Measurements from ENCODE around the gene CES1.
"Not testable (repeated sequence)": the region's sequence is repeated elsewhere in the genome, so short reads cannot be mapped to it uniquely, and the experiment has no call there.

The CES1 gene

DNA sequence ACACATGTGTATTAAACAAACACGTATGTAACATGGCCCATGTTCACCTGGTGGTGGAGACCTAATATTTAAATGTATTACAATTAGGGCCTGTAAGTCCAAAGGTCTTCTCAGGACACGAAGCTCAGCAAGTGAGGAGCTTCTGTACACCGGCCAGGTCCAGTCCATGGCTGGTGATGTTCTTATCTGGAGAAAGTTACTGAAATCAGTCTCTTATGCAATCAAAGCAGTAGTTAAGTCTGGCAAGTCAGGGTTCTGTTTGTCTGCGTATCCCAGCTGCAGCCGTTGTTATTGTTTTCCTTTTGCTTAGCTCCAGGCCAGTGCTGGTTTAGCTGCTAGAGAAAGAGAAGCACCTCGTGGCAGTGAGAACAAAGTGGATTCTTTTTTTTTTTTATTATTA is 41.4 kb downstream of the CES1 start:
- not testable (repeated sequence) for DNase-seq (ENCODE audit: low read depth in 2 of 2)

DNA sequence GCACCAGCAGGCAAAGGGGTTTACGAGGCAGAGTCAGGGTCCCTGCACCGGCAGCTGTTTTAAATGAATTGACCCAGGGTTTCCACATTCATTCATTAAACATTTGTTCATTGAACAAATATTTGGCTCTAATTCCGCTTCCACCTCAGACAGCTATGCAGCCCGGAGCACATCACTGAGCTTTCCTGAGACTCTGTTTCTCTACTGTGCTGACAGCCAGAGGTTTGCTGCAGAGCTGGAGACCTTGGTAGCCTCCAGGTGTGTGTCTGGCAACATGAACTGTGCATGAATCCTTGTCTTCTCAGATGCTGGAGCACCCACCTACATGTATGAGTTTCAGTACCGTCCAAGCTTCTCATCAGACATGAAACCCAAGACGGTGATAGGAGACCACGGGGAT is 42.7 kb downstream of the CES1 start:
- not testable (repeated sequence) for DNase-seq (ENCODE audit: low read depth in 2 of 2)

DNA sequence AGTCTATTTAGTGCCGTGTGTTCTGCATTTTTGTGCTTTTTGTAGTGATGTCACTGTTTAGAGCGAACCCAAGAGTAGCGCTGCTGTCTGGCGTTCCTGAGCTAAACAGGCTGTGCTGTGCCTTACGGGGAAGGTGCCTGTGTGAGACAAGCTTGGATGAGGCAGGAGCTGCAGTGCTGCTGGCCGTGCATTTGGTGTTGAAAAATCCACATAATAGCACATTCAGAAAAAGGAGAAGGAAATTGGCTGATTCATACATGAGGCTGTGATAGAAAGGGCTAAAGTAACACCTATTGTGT is 50.2 kb downstream of the CES1 start:
- DNase-seq (ENCODE audit: low read depth in 2 of 2): not testable (repeated sequence)

- not testable (repeated sequence) for DNase-seq (ENCODE audit: low read depth in 2 of 2)
Measured at GRCh38 chr16:55782091-55782792, 50.7 kb downstream of the CES1 start.

DNA sequence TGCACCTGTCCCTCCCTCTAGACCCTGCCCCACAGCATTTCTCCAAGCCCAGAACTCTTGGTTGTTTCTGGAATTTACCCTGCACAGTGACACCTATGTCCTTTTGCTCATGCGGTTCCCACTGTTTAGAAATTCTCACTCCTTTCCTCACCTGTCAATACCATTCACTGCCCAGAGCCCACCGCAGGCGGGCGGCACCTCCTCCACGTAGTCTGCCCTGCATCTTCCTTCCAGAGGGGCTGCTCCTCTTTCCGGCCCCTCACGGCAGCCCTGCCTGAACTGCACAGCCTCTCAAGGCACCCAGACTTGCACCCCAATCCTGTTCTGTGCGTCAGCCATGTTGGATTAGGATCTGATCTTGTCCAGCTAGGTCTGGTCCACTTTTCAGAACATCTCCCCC is 51.4 kb downstream of the CES1 start:
- not testable (repeated sequence) for DNase-seq (ENCODE audit: low read depth in 2 of 2)

GRCh38 chr16:55780095-55780407 is 52.8 kb downstream of the CES1 start:
- not testable (repeated sequence) for DNase-seq (ENCODE audit: low read depth in 2 of 2)

- no peak for DNase-seq (ENCODE audit: low read depth in 2 of 2)
Measured at GRCh38 chr16:55779402-55780094, 53.3 kb downstream of the CES1 start.

- no peak for DNase-seq (ENCODE audit: low read depth in 2 of 2)
Measured at GRCh38 chr16:55778757-55779156, 54.1 kb downstream of the CES1 start.

- no peak for DNase-seq (ENCODE audit: low read depth in 2 of 2)
Measured at GRCh38 chr16:55775857-55776256, 57.0 kb downstream of the CES1 start.

- no peak for DNase-seq (ENCODE audit: low read depth in 2 of 2)
Measured at GRCh38 chr16:55773859-55774549, 58.9 kb downstream of the CES1 start.

- DNase-seq (ENCODE audit: low read depth in 2 of 2): no peak
Measured at GRCh38 chr16:55765161-55765560, 67.7 kb downstream of the CES1 start.

GRCh38 chr16:55760310-55761001 is 72.4 kb downstream of the CES1 start:
- DNase-seq (ENCODE audit: low read depth in 2 of 2): no peak

- not testable (repeated sequence) for DNase-seq (ENCODE audit: low read depth in 2 of 2)
Measured at GRCh38 chr16:55759965-55760309, 73.0 kb downstream of the CES1 start.

DNA sequence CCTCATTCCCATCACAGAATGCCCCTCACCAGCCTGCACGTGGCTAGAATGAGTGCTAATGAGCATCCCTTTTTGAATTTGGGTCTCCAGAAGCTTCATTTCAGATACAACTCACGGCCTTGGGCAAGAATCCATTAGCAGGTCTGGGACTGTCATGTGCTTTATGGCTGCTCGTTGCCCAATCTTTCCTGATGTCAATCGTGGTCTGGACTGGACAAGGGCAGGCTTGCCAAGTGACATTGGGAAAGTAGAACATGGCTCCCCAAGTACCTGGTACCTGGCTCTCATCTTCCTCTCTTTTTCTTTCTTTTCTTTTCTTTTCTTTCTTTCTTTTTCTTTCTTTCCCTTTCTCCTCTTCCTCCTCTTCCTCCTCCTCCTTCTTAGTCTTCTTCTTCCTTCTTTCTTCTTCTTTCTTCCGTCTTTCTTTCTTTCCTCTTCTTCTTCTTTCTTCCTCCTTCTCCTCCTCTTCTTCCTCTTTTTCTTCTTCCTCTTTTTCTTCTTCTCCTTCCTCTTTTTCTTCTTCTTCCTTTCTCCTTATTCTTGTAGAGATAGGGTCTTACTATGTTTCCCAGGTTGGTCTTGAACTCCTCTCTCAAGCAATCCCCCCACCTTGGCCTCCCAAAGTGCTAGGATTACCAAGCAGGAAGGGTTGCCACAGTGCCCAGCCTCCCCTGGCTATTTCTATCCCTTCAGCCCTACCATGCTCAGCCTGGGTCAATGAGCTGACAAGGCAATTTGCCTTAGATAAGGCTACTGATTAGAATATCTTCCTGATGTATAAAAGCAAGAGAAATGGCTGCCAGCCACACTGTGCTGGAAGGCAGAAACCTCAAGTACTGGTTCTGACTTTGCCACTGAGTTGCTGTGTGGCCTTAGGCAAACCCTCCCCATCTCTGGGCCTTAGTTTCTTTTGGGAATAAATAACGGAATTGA is 75.0 kb downstream of the CES1 start:
- DNase-seq (ENCODE audit: low read depth in 2 of 2): not testable (repeated sequence)

- no peak for DNase-seq (ENCODE audit: low read depth in 2 of 2)
Measured at GRCh38 chr16:55756963-55757362, 75.9 kb downstream of the CES1 start.

- no peak for DNase-seq (ENCODE audit: low read depth in 2 of 2)
Measured at GRCh38 chr16:55754056-55754455, 78.8 kb downstream of the CES1 start.

DNA sequence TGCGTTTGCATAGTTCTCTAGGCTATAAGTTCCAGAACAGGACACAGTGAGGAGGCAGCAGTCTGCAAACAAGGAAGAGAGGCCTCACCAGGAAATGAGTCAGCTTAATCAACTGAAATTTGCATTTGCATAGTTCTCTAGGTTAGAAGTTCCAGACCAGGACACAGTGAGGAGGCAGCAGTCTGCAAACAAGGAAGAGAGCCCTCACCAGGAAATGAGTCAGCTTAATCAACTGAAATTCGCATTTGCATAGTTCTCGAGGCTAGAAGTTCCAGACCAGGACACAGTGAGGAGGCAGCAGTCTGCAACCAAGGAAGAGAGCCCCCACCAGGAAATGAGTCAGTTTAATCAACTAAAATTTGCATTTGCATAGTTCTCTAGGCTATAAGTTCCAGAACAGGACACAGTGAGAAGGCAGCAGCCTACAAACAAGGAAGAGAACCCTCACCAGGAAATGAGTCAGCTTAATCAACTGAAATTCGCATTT is 79.7 kb downstream of the CES1 start:
- not testable (repeated sequence) for DNase-seq (ENCODE audit: low read depth in 2 of 2)
